SK-N-MC (cell line): Measurements from ENCODE around the gene ANTXR1.

Experiments
- EZH2 ChIP-seq: fragments of 200-600 bp; sonication (generic); IDR thresholded peaks from one replicate; pipeline ENCODE4 v1.6.1; 2017; ENCODE audit warnings: antibody characterized with exemption
- FOXP2 ChIP-seq: optimal IDR thresholded peaks from 2 replicates; pipeline ENCODE3; 2011; ENCODE audit warnings: mild to moderate bottlenecking, moderate library complexity; ENCODE audit not compliant: insufficient read depth; ENCODE audit errors: extremely low read length, control extremely low read depth
- POLR2AphosphoS5 ChIP-seq: IDR thresholded peaks from 2 replicates; pipeline ENCODE4 v1.6.1; 2012; ENCODE audit warnings: mild to moderate bottlenecking, low read depth, low read length, borderline replicate concordance

- no peak for TF ChIP-seq EZH2
- no peak for TF ChIP-seq POLR2AphosphoS5
- TF ChIP-seq FOXP2 = no peak
Measured at GRCh38 chr2:69191634-69192033, 178.7 kb downstream of the ANTXR1 start.
